NB4 (cell line): ENCODE measurements around the gene TCF25.

Source experiments
- DNase-seq: peaks from one replicate; pipeline ENCODE4 v3.0.0; 2010; ENCODE audit warnings: low read depth
- H3K4me3 ChIP-seq: one replicate; pipeline ENCODE4 v1.5.1; 2011; ENCODE audit warnings: mild to moderate bottlenecking, low read depth, low read length, moderate library complexity
- MYC ChIP-seq: IDR thresholded peaks from 2 replicates; pipeline ENCODE4 v1.6.1; 2011; ENCODE audit warnings: low read depth, low read length
- POLR2A ChIP-seq: IDR thresholded peaks from 2 replicates; pipeline ENCODE4 v1.6.1; 2011; ENCODE audit warnings: mild to moderate bottlenecking; ENCODE audit not compliant: insufficient read length; ENCODE audit errors: extremely low read depth
- TF ChIP-seq, protein P1 (sequence below): IDR thresholded peaks from one replicate; pipeline ENCODE4 v1.5.1; 2012; ENCODE audit warnings: low read depth, low read length
- TF ChIP-seq, protein P2 (sequence below): IDR thresholded peaks from 2 replicates; pipeline ENCODE4 v1.6.1; 2011; ENCODE audit warnings: low read depth, low read length

Gene TCF25

DNA sequence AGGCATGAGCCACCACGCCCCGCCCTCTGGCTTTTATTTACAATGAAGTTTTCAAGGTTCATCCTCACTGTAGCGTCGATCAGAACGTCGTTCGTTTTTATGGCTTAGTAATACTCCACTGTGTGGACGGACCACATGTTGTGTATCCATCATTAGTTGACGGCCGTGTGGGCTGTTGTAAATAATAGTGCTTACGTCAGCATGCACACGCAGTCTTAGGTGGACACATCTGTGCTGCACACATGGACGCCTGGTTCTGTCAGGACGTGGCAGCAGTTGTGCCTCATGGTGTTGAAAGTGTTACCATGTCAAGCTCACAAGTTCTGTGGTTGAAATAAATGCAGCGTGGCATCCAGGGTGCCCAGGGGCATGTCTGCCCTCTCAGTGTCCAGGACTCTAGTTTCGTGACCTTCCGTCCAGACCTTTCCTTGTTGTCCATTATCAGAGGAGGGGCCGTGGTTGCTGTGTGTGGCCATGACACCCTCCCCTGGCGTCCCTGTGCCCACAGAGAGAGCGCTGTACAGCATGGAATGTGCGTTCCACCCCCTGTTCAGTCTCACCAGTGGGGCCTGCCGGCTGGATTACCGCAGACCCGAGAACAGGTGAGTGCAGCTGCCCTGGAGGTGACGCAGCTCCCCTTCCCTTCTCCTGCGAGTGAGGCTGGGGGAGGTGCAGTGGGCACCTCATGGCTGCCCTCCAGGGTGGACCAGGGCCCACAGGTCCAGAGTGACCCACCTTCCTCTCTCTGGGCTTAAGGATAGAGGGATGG, 22.3 kb downstream of the TCF25 start:
- no peak overlapping the region for H3K4me3 ChIP-seq
- no peak for TF ChIP-seq MYC
- no peak for TF ChIP-seq POLR2A
- TF ChIP-seq, protein P1, sequence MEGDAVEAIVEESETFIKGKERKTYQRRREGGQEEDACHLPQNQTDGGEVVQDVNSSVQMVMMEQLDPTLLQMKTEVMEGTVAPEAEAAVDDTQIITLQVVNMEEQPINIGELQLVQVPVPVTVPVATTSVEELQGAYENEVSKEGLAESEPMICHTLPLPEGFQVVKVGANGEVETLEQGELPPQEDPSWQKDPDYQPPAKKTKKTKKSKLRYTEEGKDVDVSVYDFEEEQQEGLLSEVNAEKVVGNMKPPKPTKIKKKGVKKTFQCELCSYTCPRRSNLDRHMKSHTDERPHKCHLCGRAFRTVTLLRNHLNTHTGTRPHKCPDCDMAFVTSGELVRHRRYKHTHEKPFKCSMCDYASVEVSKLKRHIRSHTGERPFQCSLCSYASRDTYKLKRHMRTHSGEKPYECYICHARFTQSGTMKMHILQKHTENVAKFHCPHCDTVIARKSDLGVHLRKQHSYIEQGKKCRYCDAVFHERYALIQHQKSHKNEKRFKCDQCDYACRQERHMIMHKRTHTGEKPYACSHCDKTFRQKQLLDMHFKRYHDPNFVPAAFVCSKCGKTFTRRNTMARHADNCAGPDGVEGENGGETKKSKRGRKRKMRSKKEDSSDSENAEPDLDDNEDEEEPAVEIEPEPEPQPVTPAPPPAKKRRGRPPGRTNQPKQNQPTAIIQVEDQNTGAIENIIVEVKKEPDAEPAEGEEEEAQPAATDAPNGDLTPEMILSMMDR = no peak
- TF ChIP-seq, protein P2, sequence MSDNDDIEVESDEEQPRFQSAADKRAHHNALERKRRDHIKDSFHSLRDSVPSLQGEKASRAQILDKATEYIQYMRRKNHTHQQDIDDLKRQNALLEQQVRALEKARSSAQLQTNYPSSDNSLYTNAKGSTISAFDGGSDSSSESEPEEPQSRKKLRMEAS = no peak
- no peak for DNase-seq

DNA sequence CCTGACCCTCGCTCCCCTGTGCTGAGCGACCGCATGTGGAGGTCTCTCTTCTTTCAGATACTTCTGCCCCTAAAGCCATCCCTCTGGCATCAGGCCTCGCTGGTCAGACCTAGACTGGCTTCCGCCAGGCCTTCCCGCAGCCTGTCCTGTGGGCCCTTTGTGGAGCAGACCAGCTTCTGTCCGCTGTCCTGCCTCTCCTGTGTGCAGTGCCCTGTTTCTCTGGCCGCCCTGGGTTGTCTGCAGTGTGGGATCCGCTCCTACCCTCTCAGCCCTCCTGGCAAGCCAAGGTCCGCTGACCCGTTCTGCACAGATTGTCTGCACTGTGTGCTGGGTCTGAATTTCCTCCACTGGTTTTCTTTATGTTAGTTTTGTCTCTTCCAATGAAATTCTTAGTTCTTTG, 23.8 kb downstream of the TCF25 start:
- no peak overlapping the region for H3K4me3 ChIP-seq
- TF ChIP-seq, protein P1 = no peak
- TF ChIP-seq MYC (no peak), POLR2A (no peak)
- TF ChIP-seq, protein P2 = no peak
- no peak for DNase-seq

DNA sequence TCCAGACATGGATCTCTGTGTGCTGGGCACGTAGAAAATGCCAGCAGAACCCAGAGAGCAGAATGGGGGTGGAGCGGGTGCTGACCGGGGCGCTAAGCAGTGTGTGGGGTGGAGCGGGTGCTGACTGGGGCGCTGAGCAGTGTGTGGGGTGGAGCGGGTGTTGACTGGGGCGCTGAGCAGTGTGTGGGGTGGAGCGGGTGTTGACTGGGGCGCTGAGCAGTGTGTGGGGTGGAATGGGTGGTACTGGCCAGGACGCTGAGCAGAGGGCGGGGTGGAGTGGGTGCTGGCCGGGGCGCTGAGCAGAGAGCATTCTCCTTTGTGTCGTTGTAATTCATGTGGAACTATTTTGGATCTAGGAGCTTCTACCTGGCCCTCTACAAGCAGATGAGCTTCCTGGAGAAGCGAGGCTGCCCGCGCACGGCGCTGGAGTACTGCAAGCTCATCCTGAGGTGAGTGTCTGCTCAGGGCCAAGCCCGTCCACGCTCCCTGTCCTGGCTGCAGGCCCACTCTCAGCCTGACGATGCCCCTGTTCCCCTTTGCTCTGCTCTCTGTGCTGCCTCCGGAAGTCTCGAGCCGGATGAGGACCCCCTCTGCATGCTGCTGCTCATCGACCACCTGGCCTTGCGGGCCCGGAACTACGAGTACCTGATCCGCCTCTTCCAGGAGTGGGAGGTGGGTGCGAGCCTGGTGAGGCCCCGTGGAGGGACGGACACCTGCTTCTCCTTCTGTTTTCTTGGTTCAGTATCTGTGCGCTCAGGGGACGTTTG, 25.0 kb downstream of the TCF25 start:
- no peak for DNase-seq
- no peak for TF ChIP-seq POLR2A
- no peak for TF ChIP-seq MYC
- TF ChIP-seq, protein P1 = no peak
- TF ChIP-seq, protein P2 = no peak
- no peak overlapping the region for H3K4me3 ChIP-seq

DNA sequence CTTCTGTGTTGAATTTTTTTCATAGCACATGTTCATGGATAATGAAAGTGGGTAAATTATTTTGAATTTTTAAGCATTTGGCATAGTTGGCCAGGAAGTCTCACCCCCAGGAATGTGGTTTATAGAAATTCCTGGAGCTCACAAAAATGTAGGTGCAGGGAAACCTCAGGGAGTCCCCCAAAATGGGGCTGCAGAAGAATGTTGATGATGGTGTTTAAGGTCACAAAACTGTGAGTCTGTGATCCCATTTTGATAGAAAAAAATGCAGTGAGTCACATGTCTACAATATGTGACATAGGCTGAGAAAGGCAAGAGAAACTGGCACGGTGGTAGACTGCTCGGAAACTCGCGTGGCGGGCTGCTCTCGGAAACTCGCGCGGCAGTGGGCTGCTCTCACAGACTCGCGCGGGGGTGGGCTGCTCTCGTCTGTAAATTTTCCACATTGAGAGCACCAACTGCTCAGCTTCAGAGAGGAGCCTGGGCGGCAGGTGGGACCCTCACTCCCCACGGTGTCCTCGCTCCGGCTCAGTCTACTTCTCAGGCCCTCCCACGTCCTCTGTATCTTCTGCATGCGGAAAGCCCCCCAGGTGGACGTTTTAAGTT, 26.6 kb downstream of the TCF25 start:
- DNase-seq = no peak
- no peak for TF ChIP-seq MYC
- TF ChIP-seq, protein P1 = no peak
- no peak overlapping the region for H3K4me3 ChIP-seq

DNA sequence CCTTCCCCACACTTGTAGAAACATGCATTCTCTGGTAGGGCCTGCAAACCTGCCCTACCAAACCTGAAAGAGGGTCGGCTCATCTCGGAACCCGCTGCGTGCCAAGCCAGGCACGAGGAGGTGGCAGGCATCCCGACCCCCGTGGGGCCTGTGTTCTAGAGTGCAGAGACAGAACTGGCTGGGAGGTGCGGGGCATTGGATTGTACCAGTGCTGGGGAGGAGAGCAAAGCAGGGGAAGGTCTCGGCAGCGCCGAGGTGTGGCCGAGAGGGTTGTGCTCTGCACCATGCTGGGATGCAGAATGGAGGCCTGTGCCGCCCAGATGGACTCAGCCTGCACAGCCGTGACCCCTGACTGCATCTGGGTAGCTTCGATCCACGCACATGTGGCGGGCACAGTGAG, 27.5 kb downstream of the TCF25 start:
- TF ChIP-seq, protein P2 = no peak
- TF ChIP-seq, protein P1 = no peak
- TF ChIP-seq MYC = no peak
- TF ChIP-seq POLR2A = no peak

More for the DNA sequence above, 27.5 kb downstream of the TCF25 start:
- no peak overlapping the region for H3K4me3 ChIP-seq
- no peak for DNase-seq
